Right lobe of liver (tissue), 6 donors: ENCODE measurements around the gene MT1H. TPM values are rescaled to one million over a fixed set of nuclear protein-coding genes. Genes with fewer than 3 reads are reported as not detected.

Source experiments
- ATAC-seq, 4 donors: fragments of 200-7000 bp; cut with Tn5 transposase; one replicate each; pipeline ENCODE4 v1.9.1; 2020; ENCODE audit warnings: mild to moderate bottlenecking in 4 of 4, moderate library complexity in 4 of 4
- DNase-seq, 3 donors: peaks; one replicate each; pipeline ENCODE4 v3.0.0-alpha.2; 2020
- H3K27ac ChIP-seq, 3 donors: fragments of 200-600 bp; one replicate each; pipeline ENCODE4 v1.8.0; 2022
- H3K27me3 ChIP-seq, 2 donors: fragments of 200-600 bp; one replicate each; pipeline ENCODE4 v1.8.0; 2022
- H3K36me3 ChIP-seq, 4 donors: fragments of 200-600 bp; sonication (generic) in 1 of 4; one replicate each; pipeline versions ENCODE4 v1.5.1 to v1.8.0; 2017 to 2022; ENCODE audit warnings: control low read depth in 1 of 4
- H3K4me1 ChIP-seq, 4 donors: fragments of 200-600 bp; sonication (generic) in 1 of 4; one replicate each; pipeline versions ENCODE4 v1.5.1 to v1.8.0; 2017 to 2022; ENCODE audit warnings: control low read depth in 1 of 4
- H3K4me3 ChIP-seq, 3 donors: fragments of 200-600 bp; one replicate each; pipeline ENCODE4 v1.8.0; 2022
- H3K9me3 ChIP-seq, 4 donors: fragments of 200-600 bp; sonication (generic) in 1 of 4; one replicate each; pipeline versions ENCODE4 v1.5.1 to v1.8.0; 2017 to 2022; ENCODE audit warnings: control low read depth in 1 of 4
- POLR2A ChIP-seq: fragments of 450-650 bp; IDR thresholded peaks from one replicate; pipeline ENCODE4 v1.6.1; 2017; ENCODE audit warnings: antibody characterized with exemption, mild to moderate bottlenecking
- WGBS: methylation state at CpG from one replicate; pipeline ENCODE4 v1.1.6; 2018; ENCODE audit warnings: low coverage, low lambda C conversion rate; ENCODE audit not compliant: insufficient coverage; ENCODE audit errors: missing lambda C conversion rate; 5-methylcytosine and 5-hydroxymethylcytosine counted together
- intact Hi-C, 2 donors: fragments of 100-400 bp; cut with DNase I; formaldehyde crosslinking; loops; one replicate each; pipeline versions ENCODE4 v1.11.2 to v1.14.1; 2022
- total RNA-seq, 6 experiments: library from RNA; depleted of rRNA in 2 of 6; stranded (reverse); fragments of >200 nt in 2 of 6; fragmentation: NEBNext Ultra II Directional in 3 of 6; extraction: Animal tissue kit (Norgen Biotek cat#: 25700) in 3 of 6; gene quantifications; one replicate each; pipeline versions ENCODE4 v1.1.0 to v1.2.4, GENCODE V29; 2016 to 2023
- TF ChIP-seq, protein P1 (sequence below), 4 donors: fragments of 200-600 bp in 3 of 4; fragments of 450-650 bp in 1 of 4; IDR thresholded peaks; one replicate each; pipeline versions ENCODE4 v1.5.1 to v1.8.0; 2016 to 2022; ENCODE audit warnings: antibody characterized with exemption in 4 of 4, mild to moderate bottlenecking in 2 of 4
- donor health status: DM: no; HTN: yes; CAD: no.
- donor health status: DM: no; HTN: no; CAD: no.
- donor health status: DM: no; HTN: no; CAD: no.
- donor health status: DM: no; HTN: yes; CAD: no.
- donor health status: DM: no; HTN: yes; CAD: no.

The MT1H gene
- total RNA-seq, 6 experiments from 2014 or later, result 0.74 to 1,258 (median 358) TPM; not detected in 1

DNA sequence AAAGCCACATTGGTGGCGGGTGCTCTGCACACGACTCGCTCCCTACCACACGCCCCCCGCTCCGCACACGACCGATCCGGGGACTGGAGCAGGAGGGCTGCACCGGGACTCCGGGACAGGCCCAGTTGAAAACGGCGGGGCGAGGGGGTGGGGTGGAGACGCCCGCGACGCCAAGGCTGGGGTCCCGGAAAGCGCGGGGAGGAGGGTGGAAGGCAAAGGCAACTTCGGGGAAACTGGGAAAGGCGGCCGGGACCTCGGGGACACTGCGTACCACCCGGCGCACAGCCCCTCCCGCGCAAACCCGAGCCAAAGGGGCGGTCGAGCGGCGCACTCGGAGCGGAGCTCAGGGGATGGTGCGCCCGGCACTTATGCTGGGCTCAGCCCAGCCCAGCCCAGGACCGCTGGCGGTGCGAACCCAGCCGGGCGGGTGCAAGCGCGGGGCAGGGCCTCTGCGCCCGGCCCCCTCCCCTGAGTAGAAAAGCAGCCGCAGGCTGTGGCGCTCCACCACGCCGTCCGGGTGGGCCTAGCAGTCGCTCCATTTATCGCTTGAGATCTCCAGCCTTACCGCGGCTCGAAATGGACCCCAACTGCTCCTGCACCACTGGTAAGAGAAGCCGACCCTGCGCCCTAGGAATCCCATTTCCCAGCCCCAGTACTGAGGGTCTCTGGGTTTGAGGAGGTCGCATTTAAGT lies 37.3 kb upstream of the MT1H start, which contains the start of gene MT1M:
TSS of gene MT1M (plus strand) at position 504 of the 692 bp plus-strand sequence. CDS start at position 577, 73 bp downstream.
- Histone ChIP-seq H3K4me1 (peaks cover 0 to 11% (median 0%) of the 10 kb centered on the region in 4 donors), H3K4me3 (peak within 1 kb of the TSS; percentile 49 to 65 (median 60)), H3K27me3 (no peaks in the 10 kb centered on the region), H3K36me3 (no peaks in the 10 kb centered on the region), H3K27ac (peak within 1 kb of the TSS; percentile 63 to 83 (median 68)), H3K9me3 (no peaks in the 10 kb centered on the region)
- TF ChIP-seq POLR2A, result peak; percentile 80
- TF ChIP-seq, protein P1, sequence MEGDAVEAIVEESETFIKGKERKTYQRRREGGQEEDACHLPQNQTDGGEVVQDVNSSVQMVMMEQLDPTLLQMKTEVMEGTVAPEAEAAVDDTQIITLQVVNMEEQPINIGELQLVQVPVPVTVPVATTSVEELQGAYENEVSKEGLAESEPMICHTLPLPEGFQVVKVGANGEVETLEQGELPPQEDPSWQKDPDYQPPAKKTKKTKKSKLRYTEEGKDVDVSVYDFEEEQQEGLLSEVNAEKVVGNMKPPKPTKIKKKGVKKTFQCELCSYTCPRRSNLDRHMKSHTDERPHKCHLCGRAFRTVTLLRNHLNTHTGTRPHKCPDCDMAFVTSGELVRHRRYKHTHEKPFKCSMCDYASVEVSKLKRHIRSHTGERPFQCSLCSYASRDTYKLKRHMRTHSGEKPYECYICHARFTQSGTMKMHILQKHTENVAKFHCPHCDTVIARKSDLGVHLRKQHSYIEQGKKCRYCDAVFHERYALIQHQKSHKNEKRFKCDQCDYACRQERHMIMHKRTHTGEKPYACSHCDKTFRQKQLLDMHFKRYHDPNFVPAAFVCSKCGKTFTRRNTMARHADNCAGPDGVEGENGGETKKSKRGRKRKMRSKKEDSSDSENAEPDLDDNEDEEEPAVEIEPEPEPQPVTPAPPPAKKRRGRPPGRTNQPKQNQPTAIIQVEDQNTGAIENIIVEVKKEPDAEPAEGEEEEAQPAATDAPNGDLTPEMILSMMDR (IDR thresholded peaks at IDR 0.05), result no peak
- intact Hi-C loops, result no loop called here
- DNase-seq (peak; percentile 72 to 94 (median 94)), ATAC-seq (peak; percentile 78 to 95 (median 88))
- WGBS, result 5% methylated on average over 21 of the region's 61 CpGs

- TF ChIP-seq, protein P1 (IDR thresholded peaks at IDR 0.05), result no peak
- TF ChIP-seq POLR2A, result no peak
- no peaks in the 10 kb centered on the region for H3K27me3 ChIP-seq
- no peaks in the 10 kb centered on the region for H3K9me3 ChIP-seq
- H3K4me3 ChIP-seq, result peak overlapping the region; percentile 49 to 65 (median 60)
- peak overlapping the region in 2 of 3 donors; percentile 68 to 83 for H3K27ac ChIP-seq
- peaks cover 0 to 11% (median 0%) of the 10 kb centered on the region in 4 donors for H3K4me1 ChIP-seq
- DNase-seq (peak in 1 of 3 donors; percentile 46), ATAC-seq (peak in 3 of 4 donors; percentile 1 to 6 (median 2))
- WGBS, result 83% methylated on average over 4 of the region's 6 CpGs
- H3K36me3 ChIP-seq, result no peaks in the 10 kb centered on the region
- intact Hi-C loops, result no loop called here
Measured at GRCh38 chr16:56632848-56633365, 36.7 kb upstream of the MT1H start.

DNA sequence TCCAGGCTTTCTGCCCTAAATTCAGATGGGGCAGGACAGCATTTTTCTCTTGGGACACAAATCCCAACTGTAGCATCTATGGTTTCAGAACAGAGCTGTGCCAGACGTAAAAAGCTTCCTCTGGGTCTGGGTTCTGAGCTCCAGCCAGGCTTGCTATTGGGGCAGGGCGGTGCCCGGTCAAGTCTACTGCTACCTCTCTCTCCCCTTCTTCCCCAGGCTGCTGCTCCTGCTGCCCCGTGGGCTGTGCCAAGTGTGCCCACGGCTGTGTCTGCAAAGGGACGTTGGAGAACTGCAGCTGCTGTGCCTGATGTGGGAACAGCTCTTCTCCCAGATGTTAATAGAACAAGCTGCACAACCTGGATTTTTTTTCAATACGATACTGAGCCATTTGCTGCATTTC lies 36.1 kb upstream of the MT1H start:
- intact Hi-C loops, result no loop called here
- Histone ChIP-seq H3K4me3 (peak overlapping the region in 2 of 3 donors; percentile 60 to 65), H3K36me3 (no peaks in the 10 kb centered on the region), H3K9me3 (no peaks in the 10 kb centered on the region), H3K4me1 (peaks cover 0 to 12% (median under 1%) of the 10 kb centered on the region in 4 donors), H3K27ac (peak overlapping the region in 1 of 3 donors; percentile 83), H3K27me3 (no peaks in the 10 kb centered on the region)
- 83% methylated on average over 6 of the region's 7 CpGs for WGBS
- TF ChIP-seq, protein P1 (IDR thresholded peaks at IDR 0.05), result no peak
- no peak for TF ChIP-seq POLR2A
- peak in 1 of 3 donors; percentile 36 for DNase-seq
- no peak for ATAC-seq

DNA sequence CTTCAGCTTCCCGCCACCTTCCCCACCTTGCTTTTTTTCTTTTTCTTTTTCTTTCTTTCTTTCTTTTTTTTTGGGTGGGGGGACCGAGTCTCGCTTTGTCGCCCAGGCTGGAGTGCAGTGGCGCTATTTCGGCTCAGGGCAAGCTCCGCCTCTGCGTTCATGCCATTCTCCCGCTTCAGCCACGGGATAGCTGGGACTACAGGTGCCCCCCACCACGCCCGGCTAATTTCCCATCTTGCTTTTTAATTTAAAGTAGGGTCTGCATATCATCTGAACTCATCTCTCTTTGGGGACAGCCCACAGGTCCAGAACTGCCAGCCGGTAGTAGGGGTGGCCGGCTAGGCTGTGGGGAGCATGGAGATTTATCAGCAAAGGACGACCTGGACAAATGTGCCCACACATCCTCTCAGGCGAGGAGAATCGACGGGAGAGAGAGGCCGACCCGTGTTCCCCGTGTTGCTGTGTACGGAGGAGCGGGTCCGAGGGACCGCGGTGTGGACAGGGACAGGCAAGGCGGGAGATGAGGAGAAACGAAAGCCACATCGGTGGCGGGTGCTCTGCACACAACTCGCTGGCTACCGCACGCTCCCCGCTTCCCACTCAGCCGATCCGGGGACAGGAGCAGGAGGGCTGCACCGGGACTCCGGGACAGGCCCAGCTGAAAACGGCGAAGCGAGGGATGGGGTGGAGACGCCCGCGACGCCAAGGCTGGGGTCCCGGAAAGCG lies 34.7 kb upstream of the MT1H start:
- H3K4me1 ChIP-seq, result peaks cover 0 to 25% (median 3%) of the 10 kb centered on the region in 4 donors
- DNase-seq (peak in 1 of 3 donors; percentile 50), ATAC-seq (no peak)
- no peak overlapping the region for H3K27ac ChIP-seq
- intact Hi-C loops, result no loop called here
- no peaks in the 10 kb centered on the region for H3K36me3 ChIP-seq
- H3K4me3 ChIP-seq, result peak overlapping the region in 1 of 3 donors; percentile 65
- TF ChIP-seq, protein P1 (IDR thresholded peaks at IDR 0.05), result no peak
- no peak for TF ChIP-seq POLR2A
- 36% methylated on average over 15 of the region's 47 CpGs for WGBS
- H3K27me3 ChIP-seq, result no peaks in the 10 kb centered on the region
- H3K9me3 ChIP-seq, result no peaks in the 10 kb centered on the region
